HG03280 (cell line): ENCODE measurements around the gene SLC39A2.

Experiments
- ATAC-seq: cut with Tn5 transposase; IDR thresholded peaks from one replicate; pipeline ENCODE4 v1.9.1; 2021; ENCODE audit warnings: mild to moderate bottlenecking, moderate library complexity; ENCODE audit not compliant: unreplicated experiment

Gene SLC39A2

GRCh38 chr14:21043387-21043973, 44.4 kb downstream of the SLC39A2 start:
- ATAC-seq, result no peak

GRCh38 chr14:21043974-21044618, 45.0 kb downstream of the SLC39A2 start:
- no peak for ATAC-seq

- ATAC-seq, result no peak
Observed at GRCh38 chr14:21047378-21047781, 48.3 kb downstream of the SLC39A2 start.

GRCh38 chr14:21048638-21049037, 49.5 kb downstream of the SLC39A2 start:
- ATAC-seq, result no peak

GRCh38 chr14:21049271-21049673, 50.2 kb downstream of the SLC39A2 start:
- no peak for ATAC-seq

GRCh38 chr14:21050597-21050996, 51.5 kb downstream of the SLC39A2 start:
- ATAC-seq, result no peak
